Measurements from ENCODE around the gene TNFRSF4.

DNA sequence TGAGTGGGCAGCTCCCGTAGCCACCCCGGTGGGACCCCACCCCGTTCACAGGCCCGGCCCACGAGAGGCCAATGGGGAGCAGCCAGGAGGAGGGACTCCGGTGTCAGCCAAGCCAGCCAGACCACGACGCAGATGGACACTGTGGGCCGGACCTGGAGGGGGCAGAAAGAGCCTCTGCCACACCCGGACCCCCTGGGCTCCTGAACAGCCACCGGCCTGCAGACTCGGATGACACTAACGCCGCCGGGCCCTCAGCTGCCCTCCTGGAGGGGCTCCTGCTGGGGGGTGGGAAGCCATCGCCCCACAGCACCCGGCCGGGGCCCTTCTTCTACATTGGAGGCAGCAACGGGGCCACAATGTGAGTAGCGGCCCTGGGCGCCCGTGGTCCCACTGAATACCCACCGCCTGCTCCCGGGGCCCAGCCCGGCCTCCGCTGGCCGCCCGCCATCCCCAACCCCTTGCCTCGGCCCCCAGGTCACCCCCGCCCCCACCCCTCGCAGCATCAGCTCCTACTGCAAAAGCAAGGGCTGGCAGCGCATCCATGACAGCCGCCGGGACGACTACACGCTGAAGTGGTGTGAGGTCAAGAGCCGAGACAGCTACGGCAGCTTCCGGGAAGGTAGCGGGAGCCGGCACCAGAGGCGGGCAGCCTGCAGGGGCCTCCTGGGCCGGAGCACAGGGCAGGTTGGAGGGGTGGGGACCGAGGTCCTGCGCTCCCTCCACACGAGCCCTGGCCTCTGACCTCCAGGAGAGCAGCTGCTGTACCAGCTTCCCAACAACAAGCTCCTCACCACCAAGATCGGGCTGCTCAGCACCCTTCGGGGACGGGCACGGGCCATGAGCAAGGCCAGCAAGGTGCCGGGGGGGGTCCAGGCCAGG is 33.7 kb downstream of the TNFRSF4 start:
- TF ChIP-seq, protein P1, sequence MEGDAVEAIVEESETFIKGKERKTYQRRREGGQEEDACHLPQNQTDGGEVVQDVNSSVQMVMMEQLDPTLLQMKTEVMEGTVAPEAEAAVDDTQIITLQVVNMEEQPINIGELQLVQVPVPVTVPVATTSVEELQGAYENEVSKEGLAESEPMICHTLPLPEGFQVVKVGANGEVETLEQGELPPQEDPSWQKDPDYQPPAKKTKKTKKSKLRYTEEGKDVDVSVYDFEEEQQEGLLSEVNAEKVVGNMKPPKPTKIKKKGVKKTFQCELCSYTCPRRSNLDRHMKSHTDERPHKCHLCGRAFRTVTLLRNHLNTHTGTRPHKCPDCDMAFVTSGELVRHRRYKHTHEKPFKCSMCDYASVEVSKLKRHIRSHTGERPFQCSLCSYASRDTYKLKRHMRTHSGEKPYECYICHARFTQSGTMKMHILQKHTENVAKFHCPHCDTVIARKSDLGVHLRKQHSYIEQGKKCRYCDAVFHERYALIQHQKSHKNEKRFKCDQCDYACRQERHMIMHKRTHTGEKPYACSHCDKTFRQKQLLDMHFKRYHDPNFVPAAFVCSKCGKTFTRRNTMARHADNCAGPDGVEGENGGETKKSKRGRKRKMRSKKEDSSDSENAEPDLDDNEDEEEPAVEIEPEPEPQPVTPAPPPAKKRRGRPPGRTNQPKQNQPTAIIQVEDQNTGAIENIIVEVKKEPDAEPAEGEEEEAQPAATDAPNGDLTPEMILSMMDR (IDR thresholded peaks at IDR 0.05; ENCODE audit: low read depth, low read length) = no peak
- TF ChIP-seq POLR2A (IDR thresholded peaks at IDR 0.05; ENCODE audit: extremely low read depth, insufficient read length) = no peak
- TF ChIP-seq, protein P2, sequence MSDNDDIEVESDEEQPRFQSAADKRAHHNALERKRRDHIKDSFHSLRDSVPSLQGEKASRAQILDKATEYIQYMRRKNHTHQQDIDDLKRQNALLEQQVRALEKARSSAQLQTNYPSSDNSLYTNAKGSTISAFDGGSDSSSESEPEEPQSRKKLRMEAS (IDR thresholded peaks at IDR 0.05; ENCODE audit: low read depth, low read length) = no peak

Measured in NB4 (cell line).